Upper lobe of right lung (tissue), 1 donor: ENCODE measurements around the gene NFKBIE. TPM values are rescaled to one million over a fixed set of nuclear protein-coding genes. Genes with fewer than 3 reads are reported as not detected.

ENCODE experiments used
- ATAC-seq: fragments of 200-7000 bp; cut with Tn5 transposase; one replicate; pipeline ENCODE4 v1.9.1; 2020; ENCODE audit warnings: mild to moderate bottlenecking, moderate library complexity
- DNase-seq: peaks from one replicate; pipeline ENCODE4 v3.0.0-alpha.2; 2020
- H3K27ac ChIP-seq: fragments of 200-600 bp; one replicate; pipeline ENCODE4 v1.8.0; 2022
- H3K27me3 ChIP-seq: fragments of 200-600 bp; one replicate; pipeline ENCODE4 v1.8.0; 2022; ENCODE audit warnings: mild to moderate bottlenecking
- H3K36me3 ChIP-seq: fragments of 200-600 bp; one replicate; pipeline ENCODE4 v1.8.0; 2022
- H3K4me1 ChIP-seq: fragments of 200-600 bp; one replicate; pipeline ENCODE4 v1.8.0; 2022
- H3K4me3 ChIP-seq: fragments of 200-600 bp; one replicate; pipeline ENCODE4 v1.8.0; 2022; ENCODE audit warnings: mild to moderate bottlenecking
- H3K9me3 ChIP-seq: fragments of 200-600 bp; one replicate; pipeline ENCODE4 v1.8.0; 2022
- CTCF ChIP-seq: fragments of 200-600 bp; IDR thresholded peaks from one replicate; pipeline ENCODE4 v1.8.0; 2022; ENCODE audit warnings: antibody characterized with exemption
- intact Hi-C: fragments of 100-400 bp; cut with DNase I; formaldehyde crosslinking; loops from one replicate; pipeline ENCODE4 v1.11.0; 2022
- total RNA-seq: library from RNA; stranded (reverse); fragmentation: NEBNext Ultra II Directional; extraction: Animal tissue kit (Norgen Biotek cat#: 25700); gene quantifications from one replicate; pipeline ENCODE4 v1.2.1, GENCODE V29; 2021
- donor health status: DM: no; HTN: yes; CAD: no; lungs with severe emphysema.

Gene NFKBIE
- total RNA-seq, 1 donor from 2014 or later = 7.1 TPM

GRCh38 chr6:44257753-44258324, 7.5 kb downstream of the NFKBIE start:
- Histone ChIP-seq H3K4me1 (peaks cover 24% of the 10 kb centered on the region), H3K27me3 (no peaks in the 10 kb centered on the region), H3K27ac (peak overlapping the region; percentile 89), H3K9me3 (no peaks in the 10 kb centered on the region), H3K4me3 (peak overlapping the region; percentile 94), H3K36me3 (peaks cover 33% of the 10 kb centered on the region)
- DNase-seq = peak; percentile 80
- ATAC-seq = no peak
- no peak for TF ChIP-seq CTCF
- intact Hi-C loops = no loop called here

GRCh38 chr6:44257025-44257752, 8.2 kb downstream of the NFKBIE start, which contains the start of gene SLC35B2:
SLC35B2 (minus strand) TSS chr6:44257528; CDS start chr6:44257410, 118 bp downstream.
- intact Hi-C loops = no loop called here

GRCh38 chr6:44256775-44257024, 8.7 kb downstream of the NFKBIE start:
- peaks cover 45% of the 10 kb centered on the region for H3K36me3 ChIP-seq
- H3K27ac ChIP-seq = peak overlapping the region; percentile 89
- no peaks in the 10 kb centered on the region for H3K9me3 ChIP-seq
- ATAC-seq = no peak
- no peaks in the 10 kb centered on the region for H3K27me3 ChIP-seq
- peak overlapping the region; percentile 94 for H3K4me3 ChIP-seq
- peaks cover 18% of the 10 kb centered on the region for H3K4me1 ChIP-seq
- TF ChIP-seq CTCF = no peak
- intact Hi-C loops = no loop called here
- DNase-seq = no peak

More at GRCh38 chr6:44257025-44257752, 8.2 kb downstream of the NFKBIE start, which contains the start of gene SLC35B2:
- TF ChIP-seq CTCF = peak; percentile 62
- Histone ChIP-seq H3K27me3 (no peaks in the 10 kb centered on the region), H3K36me3 (peaks cover 40% of the 10 kb centered on the region), H3K9me3 (no peaks in the 10 kb centered on the region), H3K4me3 (peak within 1 kb of the TSS; percentile 94), H3K4me1 (peaks cover 18% of the 10 kb centered on the region), H3K27ac (peak within 1 kb of the TSS; percentile 89)
- ATAC-seq (peak; percentile 93), DNase-seq (peak; percentile 85)

- intact Hi-C loops = no loop called here
- peaks cover 50% of the 10 kb centered on the region for H3K36me3 ChIP-seq
- TF ChIP-seq CTCF = no peak
- peaks cover 18% of the 10 kb centered on the region for H3K4me1 ChIP-seq
- DNase-seq (no peak), ATAC-seq (no peak)
- no peaks in the 10 kb centered on the region for H3K27me3 ChIP-seq
- peak overlapping the region; percentile 89 for H3K27ac ChIP-seq
- no peaks in the 10 kb centered on the region for H3K9me3 ChIP-seq
- peak overlapping the region; percentile 94 for H3K4me3 ChIP-seq
Observed at GRCh38 chr6:44255871-44256774, 9.2 kb downstream of the NFKBIE start.

- intact Hi-C loops = no loop called here
- DNase-seq (no peak), ATAC-seq (no peak)
- TF ChIP-seq CTCF = no peak
- H3K27ac ChIP-seq = no peak overlapping the region
- peaks cover 18% of the 10 kb centered on the region for H3K4me1 ChIP-seq
- peaks cover 59% of the 10 kb centered on the region for H3K36me3 ChIP-seq
- no peaks in the 10 kb centered on the region for H3K9me3 ChIP-seq
- H3K4me3 ChIP-seq = no peak overlapping the region
- H3K27me3 ChIP-seq = no peaks in the 10 kb centered on the region
Observed at GRCh38 chr6:44255105-44255808, 10.1 kb downstream of the NFKBIE start.
